ENCODE measurements around the gene ZFP1.

The ZFP1 gene
- 10.6 to 19.0 (median 15.9) reads per million in 3 donors for total RNA-seq

DNA sequence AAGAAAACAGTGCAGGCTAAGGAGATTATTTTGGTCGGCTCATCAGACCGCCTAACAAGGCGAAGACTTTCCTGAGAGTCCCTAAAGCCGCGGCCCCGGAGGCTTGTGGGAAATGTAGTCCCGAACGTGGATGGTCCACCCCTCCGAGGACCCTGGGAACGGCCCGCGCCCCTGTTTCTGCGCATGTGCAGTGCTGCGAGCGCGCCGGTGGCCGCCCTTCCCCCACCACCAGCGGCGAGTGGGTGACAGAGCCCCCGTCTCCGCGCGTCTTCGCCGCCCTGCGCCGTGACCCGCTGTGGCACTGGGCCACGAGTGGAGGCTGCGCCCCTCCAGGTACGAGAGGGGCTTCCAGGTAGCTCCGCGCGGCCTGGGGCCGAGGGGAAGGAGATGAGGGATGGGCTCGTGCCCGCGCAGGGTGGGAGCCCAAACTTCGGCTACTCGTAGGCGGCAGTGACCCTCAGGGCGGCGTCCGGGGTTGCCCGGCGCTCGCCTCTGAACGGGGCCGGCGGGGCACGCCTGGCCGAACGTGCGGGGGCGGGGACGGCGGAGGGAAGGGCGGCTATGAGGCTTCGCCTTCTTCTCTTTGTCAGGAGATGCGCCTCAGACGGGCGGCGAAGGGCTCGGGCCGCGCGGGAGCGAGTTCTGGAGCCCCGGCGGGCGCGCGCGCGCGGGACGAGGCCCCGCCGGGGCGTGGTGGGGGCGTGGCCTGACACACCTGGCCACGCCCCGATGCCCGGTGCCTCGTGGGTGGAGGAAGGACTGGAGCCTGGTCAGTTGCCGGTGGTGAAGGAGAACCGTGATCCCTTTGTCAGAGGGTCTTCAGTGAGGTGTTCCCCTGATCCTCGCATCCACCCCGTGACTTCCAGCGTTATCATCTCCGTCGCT lies at the start of gene ZFP1:
ZFP1 (plus strand) TSS at position 214 of the 885 bp plus-strand sequence. CDS start 4,428 bp downstream, outside the sequence.
- peak; percentile 87 to 90 (median 89) for DNase-seq
- peak within 1 kb of the TSS; percentile 83 for H3K27ac ChIP-seq (ENCODE audit: insufficient read depth, low read length, poor library complexity, severe bottlenecking)
- peaks cover under 1% of the 10 kb centered on the region for H3K36me3 ChIP-seq (ENCODE audit: control insufficient read depth, insufficient read depth, low read length)
- peak within 1 kb of the TSS; percentile 99 for H3K4me3 ChIP-seq (ENCODE audit: insufficient read depth, low read depth, low read length, poor library complexity, severe bottlenecking)
- peaks cover 8% of the 10 kb centered on the region for H3K9me3 ChIP-seq (ENCODE audit: control insufficient read depth, low read length)
- H3K4me1 ChIP-seq (ENCODE audit: control insufficient read depth, insufficient read depth, low read length, poor library complexity, severe bottlenecking): no peaks in the 10 kb centered on the region
- no peaks in the 10 kb centered on the region for H3K27me3 ChIP-seq (replicated peaks; ENCODE audit: control insufficient read depth, insufficient read depth, low read length, poor library complexity, severe bottlenecking)

DNA sequence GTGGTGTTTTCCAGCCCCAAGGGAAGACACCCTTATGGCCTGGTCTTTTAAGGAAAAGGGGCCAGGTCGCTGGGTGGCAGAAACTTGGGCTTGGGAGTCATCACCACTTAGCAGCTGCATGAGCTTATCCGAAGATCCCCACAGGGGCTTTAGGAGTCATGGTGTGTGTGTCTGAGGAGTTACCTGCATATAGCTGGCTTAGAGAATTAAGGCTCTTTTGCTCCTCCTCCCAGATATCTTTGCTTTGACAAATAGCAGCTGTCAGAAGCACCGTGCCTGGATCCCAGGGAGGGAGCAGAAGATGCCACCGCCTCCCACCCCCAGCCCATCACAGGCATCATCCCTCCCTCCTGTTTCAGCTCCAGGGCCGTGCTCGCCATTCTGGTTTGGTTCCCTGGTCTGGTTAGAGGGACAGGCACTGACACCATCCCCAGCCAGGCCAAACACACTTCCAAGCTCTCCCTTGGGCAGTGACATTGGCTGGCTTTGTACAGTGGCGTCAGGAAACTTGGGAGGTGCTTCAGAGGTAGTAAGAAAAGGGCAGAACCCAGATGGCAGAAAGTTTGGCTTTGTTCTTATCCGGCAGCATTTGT lies 49.2 kb upstream of the ZFP1 start:
- DNase-seq: no peak
- H3K4me3 ChIP-seq (ENCODE audit: insufficient read depth, low read depth, low read length, poor library complexity, severe bottlenecking): no peak overlapping the region
- H3K36me3 ChIP-seq (ENCODE audit: control insufficient read depth, insufficient read depth, low read length): no peaks in the 10 kb centered on the region
- H3K4me1 ChIP-seq (ENCODE audit: control insufficient read depth, insufficient read depth, low read length, poor library complexity, severe bottlenecking): peaks cover 37% of the 10 kb centered on the region
- H3K9me3 ChIP-seq (ENCODE audit: control insufficient read depth, low read length): no peaks in the 10 kb centered on the region
- peak overlapping the region; percentile 75 for H3K27ac ChIP-seq (ENCODE audit: insufficient read depth, low read length, poor library complexity, severe bottlenecking)
- H3K27me3 ChIP-seq (replicated peaks; ENCODE audit: control insufficient read depth, insufficient read depth, low read length, poor library complexity, severe bottlenecking): no peaks in the 10 kb centered on the region

DNA sequence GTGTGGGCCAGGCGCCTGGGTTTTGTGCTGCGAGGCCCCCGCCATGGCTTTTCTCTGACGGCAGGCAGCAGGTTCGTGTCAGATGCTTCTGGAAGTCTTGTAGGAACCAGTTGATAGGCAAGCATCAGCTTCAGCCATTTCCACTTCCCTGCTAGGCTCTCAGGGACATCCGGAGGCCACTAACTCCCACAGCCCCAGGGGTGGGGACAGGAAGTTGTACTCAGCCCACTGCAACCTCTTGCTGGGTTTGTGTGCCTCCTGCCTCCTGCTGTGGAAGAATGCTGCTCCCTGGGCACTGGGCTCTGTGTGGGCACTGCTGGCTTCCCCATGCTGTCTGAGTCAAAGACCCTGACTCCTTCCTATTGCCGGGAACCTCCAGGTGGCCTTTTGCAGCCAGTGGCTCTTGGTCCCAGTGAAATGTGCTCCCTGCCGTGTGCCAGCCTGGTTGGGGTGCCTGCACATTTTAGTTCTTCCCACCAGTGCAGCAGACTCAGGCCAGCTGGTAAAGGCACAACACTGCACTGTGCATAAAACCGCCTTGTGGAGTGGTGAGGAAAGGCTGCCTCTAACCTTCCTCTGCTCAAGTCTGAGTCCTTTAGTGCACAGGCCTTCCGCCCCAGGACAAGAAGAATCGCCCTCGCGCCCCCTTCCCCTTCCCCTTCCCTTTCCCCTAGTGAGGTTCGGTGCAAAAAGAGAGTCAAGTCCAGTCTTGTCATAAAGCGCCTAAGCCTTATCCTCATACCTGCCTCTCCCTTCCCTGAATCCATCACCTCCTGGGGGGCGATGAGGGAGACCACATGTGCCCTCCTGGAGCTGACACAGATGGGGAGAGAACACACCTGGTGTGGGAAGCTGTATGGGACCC lies 48.4 kb upstream of the ZFP1 start:
- Histone ChIP-seq H3K9me3 (ENCODE audit: control insufficient read depth, low read length) (no peaks in the 10 kb centered on the region), H3K27ac (ENCODE audit: insufficient read depth, low read length, poor library complexity, severe bottlenecking) (peak overlapping the region; percentile 75), H3K4me1 (ENCODE audit: control insufficient read depth, insufficient read depth, low read length, poor library complexity, severe bottlenecking) (peaks cover 37% of the 10 kb centered on the region), H3K36me3 (ENCODE audit: control insufficient read depth, insufficient read depth, low read length) (no peaks in the 10 kb centered on the region), H3K27me3 (replicated peaks; ENCODE audit: control insufficient read depth, insufficient read depth, low read length, poor library complexity, severe bottlenecking) (no peaks in the 10 kb centered on the region), H3K4me3 (ENCODE audit: insufficient read depth, low read depth, low read length, poor library complexity, severe bottlenecking) (peak overlapping the region; percentile 12)
- peak in 1 of 3 donors; percentile 29 for DNase-seq

DNA sequence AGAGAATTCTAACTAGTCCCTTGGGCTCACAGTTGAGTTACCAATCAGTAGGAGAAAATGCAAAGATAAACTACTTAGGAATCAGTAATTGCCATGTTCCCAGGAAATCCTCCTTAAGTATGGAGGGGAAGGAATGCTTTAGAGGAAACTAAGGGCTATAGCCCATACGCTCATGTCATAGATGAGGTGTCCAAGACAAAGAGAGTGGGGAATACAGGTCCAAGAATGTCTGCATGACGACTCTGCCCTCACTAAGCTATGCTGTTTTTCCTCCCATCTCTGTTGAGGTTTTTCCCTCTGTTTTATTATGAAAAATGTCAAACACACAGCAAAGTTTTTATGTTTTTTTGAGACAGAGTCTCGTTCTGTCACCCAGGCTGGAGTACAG lies 47.7 kb upstream of the ZFP1 start:
- Histone ChIP-seq H3K4me1 (ENCODE audit: control insufficient read depth, insufficient read depth, low read length, poor library complexity, severe bottlenecking) (peaks cover 42% of the 10 kb centered on the region), H3K27ac (ENCODE audit: insufficient read depth, low read length, poor library complexity, severe bottlenecking) (peak overlapping the region; percentile 75), H3K27me3 (replicated peaks; ENCODE audit: control insufficient read depth, insufficient read depth, low read length, poor library complexity, severe bottlenecking) (no peaks in the 10 kb centered on the region), H3K9me3 (ENCODE audit: control insufficient read depth, low read length) (no peaks in the 10 kb centered on the region), H3K4me3 (ENCODE audit: insufficient read depth, low read depth, low read length, poor library complexity, severe bottlenecking) (no peak overlapping the region), H3K36me3 (ENCODE audit: control insufficient read depth, insufficient read depth, low read length) (no peaks in the 10 kb centered on the region)
- no peak for DNase-seq

DNA sequence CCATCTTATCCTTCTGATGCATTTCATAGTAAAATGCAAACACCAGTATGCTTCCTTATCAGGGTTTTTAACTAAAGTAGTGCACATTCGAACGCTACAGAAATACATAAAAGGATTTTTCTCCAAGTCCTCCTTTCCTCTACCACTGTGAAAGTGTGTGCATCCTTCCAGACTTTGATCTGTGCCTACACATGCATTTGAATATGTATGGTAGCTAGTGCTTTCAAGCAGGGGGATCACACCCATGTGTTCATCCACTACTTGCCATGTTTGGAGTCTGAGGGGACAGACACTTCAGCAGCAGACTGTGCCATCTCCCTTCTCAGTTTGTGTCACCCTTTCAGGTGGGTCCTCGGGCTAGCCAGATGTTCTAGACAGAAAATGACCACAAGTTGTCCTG lies 46.7 kb upstream of the ZFP1 start:
- DNase-seq: no peak
- H3K9me3 ChIP-seq (ENCODE audit: control insufficient read depth, low read length): no peaks in the 10 kb centered on the region
- no peaks in the 10 kb centered on the region for H3K36me3 ChIP-seq (ENCODE audit: control insufficient read depth, insufficient read depth, low read length)
- H3K4me3 ChIP-seq (ENCODE audit: insufficient read depth, low read depth, low read length, poor library complexity, severe bottlenecking): no peak overlapping the region
- H3K4me1 ChIP-seq (ENCODE audit: control insufficient read depth, insufficient read depth, low read length, poor library complexity, severe bottlenecking): peaks cover 50% of the 10 kb centered on the region
- no peaks in the 10 kb centered on the region for H3K27me3 ChIP-seq (replicated peaks; ENCODE audit: control insufficient read depth, insufficient read depth, low read length, poor library complexity, severe bottlenecking)
- H3K27ac ChIP-seq (ENCODE audit: insufficient read depth, low read length, poor library complexity, severe bottlenecking): no peak overlapping the region

DNA sequence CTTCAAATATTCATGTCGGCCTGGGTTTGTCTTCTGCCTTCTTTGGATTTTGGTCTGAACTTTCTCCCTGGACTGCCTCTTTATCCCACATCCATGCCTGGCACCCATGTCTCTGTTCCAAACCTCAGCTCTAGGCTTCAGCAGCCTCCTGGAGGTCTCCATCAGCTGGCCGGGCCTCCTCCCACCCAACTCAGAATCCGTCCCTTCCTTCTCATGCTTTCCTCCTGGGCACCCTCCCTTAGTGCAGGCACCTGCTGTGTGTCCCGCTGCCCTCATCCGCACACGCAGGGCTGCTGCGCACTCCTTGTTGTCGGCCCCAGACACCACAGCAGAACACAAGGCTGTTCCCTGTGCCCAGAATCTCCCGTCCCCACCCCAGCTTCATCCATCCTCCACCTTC lies 45.7 kb upstream of the ZFP1 start:
- Histone ChIP-seq H3K36me3 (ENCODE audit: control insufficient read depth, insufficient read depth, low read length) (no peaks in the 10 kb centered on the region), H3K27me3 (replicated peaks; ENCODE audit: control insufficient read depth, insufficient read depth, low read length, poor library complexity, severe bottlenecking) (no peaks in the 10 kb centered on the region), H3K9me3 (ENCODE audit: control insufficient read depth, low read length) (no peaks in the 10 kb centered on the region), H3K4me3 (ENCODE audit: insufficient read depth, low read depth, low read length, poor library complexity, severe bottlenecking) (no peak overlapping the region), H3K27ac (ENCODE audit: insufficient read depth, low read length, poor library complexity, severe bottlenecking) (no peak overlapping the region), H3K4me1 (ENCODE audit: control insufficient read depth, insufficient read depth, low read length, poor library complexity, severe bottlenecking) (peaks cover 44% of the 10 kb centered on the region)
- no peak for DNase-seq

GRCh38 chr16:75103994-75104393 lies 44.3 kb upstream of the ZFP1 start:
- DNase-seq: no peak
- H3K9me3 ChIP-seq (ENCODE audit: control insufficient read depth, low read length): no peaks in the 10 kb centered on the region
- H3K36me3 ChIP-seq (ENCODE audit: control insufficient read depth, insufficient read depth, low read length): no peaks in the 10 kb centered on the region
- no peaks in the 10 kb centered on the region for H3K27me3 ChIP-seq (replicated peaks; ENCODE audit: control insufficient read depth, insufficient read depth, low read length, poor library complexity, severe bottlenecking)
- H3K27ac ChIP-seq (ENCODE audit: insufficient read depth, low read length, poor library complexity, severe bottlenecking): no peak overlapping the region
- H3K4me3 ChIP-seq (ENCODE audit: insufficient read depth, low read depth, low read length, poor library complexity, severe bottlenecking): no peak overlapping the region
- H3K4me1 ChIP-seq (ENCODE audit: control insufficient read depth, insufficient read depth, low read length, poor library complexity, severe bottlenecking): peaks cover 41% of the 10 kb centered on the region

- no peak for DNase-seq
- Histone ChIP-seq H3K27ac (ENCODE audit: insufficient read depth, low read length, poor library complexity, severe bottlenecking) (no peak overlapping the region), H3K36me3 (ENCODE audit: control insufficient read depth, insufficient read depth, low read length) (no peaks in the 10 kb centered on the region), H3K9me3 (ENCODE audit: control insufficient read depth, low read length) (no peaks in the 10 kb centered on the region), H3K27me3 (replicated peaks; ENCODE audit: control insufficient read depth, insufficient read depth, low read length, poor library complexity, severe bottlenecking) (no peaks in the 10 kb centered on the region), H3K4me3 (ENCODE audit: insufficient read depth, low read depth, low read length, poor library complexity, severe bottlenecking) (no peak overlapping the region), H3K4me1 (ENCODE audit: control insufficient read depth, insufficient read depth, low read length, poor library complexity, severe bottlenecking) (peaks cover 41% of the 10 kb centered on the region)
Measured at GRCh38 chr16:75104836-75105235, 43.5 kb upstream of the ZFP1 start.

DNA sequence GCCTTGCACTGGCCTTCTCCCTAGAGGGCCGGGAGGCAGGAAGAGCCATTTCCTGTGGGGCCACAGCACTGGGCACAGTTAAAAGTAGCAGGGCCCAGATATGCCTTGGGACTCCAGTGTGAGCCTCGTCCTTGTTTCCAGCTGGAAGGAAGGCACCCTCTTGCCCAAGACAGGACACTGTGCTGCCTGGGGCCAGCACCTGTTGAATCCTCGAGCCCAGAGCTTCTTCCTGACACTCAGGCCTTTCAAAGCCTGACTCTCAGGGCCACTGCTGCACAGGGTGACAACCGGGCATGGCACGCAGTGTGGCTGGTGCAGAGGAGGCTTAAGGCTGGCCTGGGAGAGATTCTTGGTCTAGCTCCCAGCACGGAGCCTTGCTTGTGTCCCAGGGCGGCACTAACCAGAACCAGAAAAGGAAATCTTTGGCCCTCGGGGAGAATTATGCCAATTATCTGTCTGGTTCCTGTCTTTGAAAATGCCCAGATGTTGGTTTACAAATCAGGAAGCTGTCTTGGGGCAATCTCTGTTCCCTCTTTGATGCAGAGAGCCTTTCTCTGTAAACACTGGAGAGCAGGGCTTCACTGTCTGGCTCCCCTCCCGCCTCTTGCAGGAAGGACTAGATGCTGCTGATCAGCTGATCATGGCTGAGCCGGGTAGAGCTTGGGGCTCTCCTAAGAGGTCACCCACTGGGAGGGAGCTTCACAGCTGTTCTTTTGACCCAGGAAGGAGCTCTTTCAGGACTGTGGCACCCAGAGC lies 42.8 kb upstream of the ZFP1 start:
- no peak for DNase-seq
- H3K9me3 ChIP-seq (ENCODE audit: control insufficient read depth, low read length): no peaks in the 10 kb centered on the region
- H3K4me3 ChIP-seq (ENCODE audit: insufficient read depth, low read depth, low read length, poor library complexity, severe bottlenecking): no peak overlapping the region
- H3K27ac ChIP-seq (ENCODE audit: insufficient read depth, low read length, poor library complexity, severe bottlenecking): peak overlapping the region; percentile 7
- peaks cover 41% of the 10 kb centered on the region for H3K4me1 ChIP-seq (ENCODE audit: control insufficient read depth, insufficient read depth, low read length, poor library complexity, severe bottlenecking)
- no peaks in the 10 kb centered on the region for H3K36me3 ChIP-seq (ENCODE audit: control insufficient read depth, insufficient read depth, low read length)
- no peaks in the 10 kb centered on the region for H3K27me3 ChIP-seq (replicated peaks; ENCODE audit: control insufficient read depth, insufficient read depth, low read length, poor library complexity, severe bottlenecking)

All from effector memory CD4-positive, alpha-beta T cell (primary cell).